Fibroblast of lung (primary cell): ENCODE results near the gene CHCHD6. TPM values are rescaled to one million over a fixed set of nuclear protein-coding genes. Genes with fewer than 3 reads are reported as not detected.

Experiments
- DNase-seq, 2 donors: peaks; one replicate each; pipeline versions ENCODE4 v3.0.0 to v3.0.0-alpha.2; 2010; ENCODE audit warnings: low read depth in 2 of 2
- H2AFZ ChIP-seq: 2 replicates; pipeline ENCODE4 v1.5.1; 2012; ENCODE audit warnings: low read length, control low read depth, inconsistent platforms
- H3K27ac ChIP-seq: 2 replicates; pipeline ENCODE4 v1.5.1; 2011; ENCODE audit warnings: low read length, control low read depth; ENCODE audit not compliant: insufficient read depth
- H3K27me3 ChIP-seq: 2 replicates; pipeline ENCODE4 v1.5.1; 2011; ENCODE audit warnings: mild to moderate bottlenecking, low read length; ENCODE audit not compliant: control insufficient read depth, insufficient read depth
- H3K36me3 ChIP-seq: 2 replicates; pipeline ENCODE4 v1.5.1; 2011; ENCODE audit warnings: low read length; ENCODE audit not compliant: control insufficient read depth, insufficient read depth
- H3K4me1 ChIP-seq: 2 replicates; pipeline ENCODE4 v1.5.1; 2011; ENCODE audit warnings: low read length; ENCODE audit not compliant: control insufficient read depth, insufficient read depth; ENCODE audit errors: extremely low read depth
- H3K4me2 ChIP-seq: 2 replicates; pipeline ENCODE4 v1.5.1; 2011; ENCODE audit warnings: low read length, control low read depth; ENCODE audit not compliant: insufficient read depth; ENCODE audit errors: extremely low read depth
- H3K4me3 ChIP-seq, 4 experiments: fragments of 200-600 bp in 1 of 4; sonication (generic) in 1 of 4; replicated peaks in 1 of 4; 2 replicates each; pipeline ENCODE4 v1.5.1; 2011 to 2016; ENCODE audit warnings: low read length in 4 of 4, low read depth in 3 of 4, mild to moderate bottlenecking in 3 of 4, control low read depth in 2 of 4, inconsistent platforms in 1 of 4, mixed read lengths in 1 of 4; ENCODE audit not compliant: insufficient read depth in 1 of 4; ENCODE audit errors: control extremely low read depth in 1 of 4
- H3K79me2 ChIP-seq: 2 replicates; pipeline ENCODE4 v1.5.1; 2012; ENCODE audit warnings: mild to moderate bottlenecking, low read length, inconsistent platforms; ENCODE audit not compliant: control insufficient read depth, insufficient read depth
- H3K9ac ChIP-seq: 2 replicates; pipeline ENCODE4 v1.5.1; 2011; ENCODE audit warnings: mild to moderate bottlenecking, low read length, control low read depth; ENCODE audit not compliant: insufficient read depth
- H3K9me3 ChIP-seq: 2 replicates; pipeline ENCODE4 v1.5.1; 2012; ENCODE audit warnings: low read depth, low read length; ENCODE audit not compliant: control insufficient read depth, insufficient read depth
- H4K20me1 ChIP-seq: 2 replicates; pipeline ENCODE4 v1.5.1; 2011; ENCODE audit warnings: low read length; ENCODE audit not compliant: control insufficient read depth, insufficient read depth; ENCODE audit errors: extremely low read depth
- CTCF ChIP-seq, 2 donors: IDR thresholded peaks in 1 of 2; conservative IDR thresholded peaks in 1 of 2; 1 replicate in 1 of 2; 2 replicates in 1 of 2; pipeline ENCODE4 v1.5.1; 2011 to 2012; ENCODE audit warnings: low read length in 2 of 2, control low read depth in 1 of 2, inconsistent platforms in 1 of 2, low read depth in 1 of 2, mild to moderate bottlenecking in 1 of 2
- EZH2 ChIP-seq: IDR thresholded peaks from 2 replicates; pipeline ENCODE4 v1.5.1; 2012; ENCODE audit warnings: low read length, control low read depth, mild to moderate bottlenecking; ENCODE audit errors: missing control alignments
- polyA plus RNA-seq, 2 donors: library from polyadenylated mRNA; depleted of rRNA in 1 of 2; stranded (reverse) in 1 of 2; unstranded in 1 of 2; fragments of >200 nt; gene quantifications; 2 replicates each; pipeline ENCODE4 v1.2.1, GENCODE V29; 2011 to 2012; ENCODE audit warnings: missing spikeins in 1 of 2
- total RNA-seq: library from RNA; depleted of rRNA; stranded (reverse); fragments of >200 nt; gene quantifications from 2 replicates; pipeline ENCODE4 v1.2.1, GENCODE V29; 2014

CHCHD6 gene
- total and polyA plus RNA-seq, 2 donors (not counting 1 experiment from before 2014, with no cell fraction given): 9.5 to 11.1 TPM

GRCh38 chr3:126993436-126993835 lies 289.4 kb downstream of the CHCHD6 start:
- no peak overlapping the region for H3K4me2 ChIP-seq
- no peak overlapping the region for H2AFZ ChIP-seq
- H3K27ac ChIP-seq: no peak overlapping the region
- H3K27me3 ChIP-seq: no peaks in the 10 kb centered on the region
- TF ChIP-seq EZH2: no peak
- no peak for TF ChIP-seq CTCF (conservative IDR thresholded peaks at IDR 0.05 in 1 of 2, IDR thresholded peaks at IDR 0.05 in 1 of 2; ENCODE audit: low read depth in 1 of 2, low read length in 2 of 2)
- no peaks in the 10 kb centered on the region for H3K9me3 ChIP-seq
- no peaks in the 10 kb centered on the region for H4K20me1 ChIP-seq
- H3K36me3 ChIP-seq: peaks cover 25% of the 10 kb centered on the region
- peaks cover 5% of the 10 kb centered on the region for H3K4me1 ChIP-seq
- H3K9ac ChIP-seq: no peak overlapping the region
- peaks cover 39% of the 10 kb centered on the region for H3K79me2 ChIP-seq
- DNase-seq: no peak
- H3K4me3 ChIP-seq: no peak overlapping the region

GRCh38 chr3:126994661-126995245 lies 290.7 kb downstream of the CHCHD6 start:
- Histone ChIP-seq H3K9ac (no peak overlapping the region), H3K4me1 (peaks cover 5% of the 10 kb centered on the region), H3K36me3 (peaks cover 13% of the 10 kb centered on the region), H3K27ac (no peak overlapping the region), H2AFZ (no peak overlapping the region), H4K20me1 (no peaks in the 10 kb centered on the region), H3K79me2 (peaks cover 29% of the 10 kb centered on the region), H3K4me3 (no peak overlapping the region), H3K4me2 (no peak overlapping the region), H3K27me3 (no peaks in the 10 kb centered on the region), H3K9me3 (no peaks in the 10 kb centered on the region)
- no peak for TF ChIP-seq CTCF (conservative IDR thresholded peaks at IDR 0.05 in 1 of 2, IDR thresholded peaks at IDR 0.05 in 1 of 2; ENCODE audit: low read depth in 1 of 2, low read length in 2 of 2)
- DNase-seq: no peak

- Histone ChIP-seq H3K4me2 (no peak overlapping the region), H4K20me1 (no peaks in the 10 kb centered on the region), H2AFZ (no peak overlapping the region), H3K9ac (no peak overlapping the region), H3K27ac (no peak overlapping the region), H3K36me3 (peaks cover 9% of the 10 kb centered on the region), H3K9me3 (no peaks in the 10 kb centered on the region), H3K79me2 (peaks cover 26% of the 10 kb centered on the region), H3K27me3 (no peaks in the 10 kb centered on the region), H3K4me3 (no peak overlapping the region), H3K4me1 (peaks cover 5% of the 10 kb centered on the region)
- TF ChIP-seq EZH2 (no peak), CTCF (conservative IDR thresholded peaks at IDR 0.05 in 1 of 2, IDR thresholded peaks at IDR 0.05 in 1 of 2; ENCODE audit: low read depth in 1 of 2, low read length in 2 of 2) (no peak)
- DNase-seq: no peak
Measured at GRCh38 chr3:126995254-126995780, 291.3 kb downstream of the CHCHD6 start.
